ENCODE data around the gene PAFAH2. TPM values are rescaled to one million over a fixed set of nuclear protein-coding genes. Genes with fewer than 3 reads are reported as not detected.

The PAFAH2 gene
- total and polyA plus RNA-seq, 2 of the 13 experiments (the other 11 are each of a cell fraction or from before 2014, with no cell fraction given) = 6.9 to 9.4 TPM

- Histone ChIP-seq H4K20me1 (ENCODE audit: insufficient read depth, low read length) (no peaks in the 10 kb centered on the region), H3K9me3 (ENCODE audit: low read length) (no peaks in the 10 kb centered on the region), H3K36me3 (replicated peaks in 1 of 2; ENCODE audit: control insufficient read depth in 1 of 2, insufficient read depth in 2 of 2, low read length in 2 of 2) (no peaks in the 10 kb centered on the region), H3K4me1 (ENCODE audit: insufficient read depth, low read length) (peaks cover 49% of the 10 kb centered on the region), H3K79me2 (ENCODE audit: insufficient read depth, low read length) (no peaks in the 10 kb centered on the region), H3K27me3 (ENCODE audit: control insufficient read depth in 1 of 2, insufficient read depth in 2 of 2, low read length in 2 of 2) (peaks cover 0 to 3% of the 10 kb centered on the region in 2 experiments; a peak in 1 of 5 replicates), H3K9ac (ENCODE audit: insufficient read depth, low read depth, low read length) (no peak overlapping the region), H3K27ac (ENCODE audit: extremely low read length, insufficient read depth, low read length) (no peak overlapping the region), H3K4me3 (replicated peaks in 1 of 3; ENCODE audit: insufficient read depth in 1 of 3, low read depth in 2 of 3, low read length in 3 of 3) (no peak overlapping the region), H2AFZ (ENCODE audit: low read length) (no peak overlapping the region), H3K4me2 (ENCODE audit: low read depth, low read length) (no peak overlapping the region)
- in situ Hi-C loops (cut with HindIII; ENCODE audit: extremely low pct_ligation_motif_present, low pct_unique_long_range_greater_than_20kb) (no loop called here), intact Hi-C loops (cut with micrococcal nuclease; ENCODE audit: unreplicated experiment) (no loop called here)
- no peak for DNase-seq (ENCODE audit: low spot score)
- POLR2A ChIA-PET = no interaction called here
- no peak for FAIRE-seq
- CTCF ChIA-PET (ENCODE audit: low intra/inter-chr PET ratio, low total read pairs) = no interaction called here
- BruUV-seq (replicated peaks) = no TSS peak
- no peak for ATAC-seq
- TF ChIP-seq PAWR (CRISPR knock-in tag; IDR thresholded peaks at IDR 0.05; ENCODE audit: borderline replicate concordance) (no peak), ZNF549 (CRISPR knock-in tag; IDR thresholded peaks at IDR 0.05) (no peak), ATF7 (IDR thresholded peaks at IDR 0.05) (no peak), ATF7 (CRISPR knock-in tag; IDR thresholded peaks at IDR 0.05) (no peak), ZNF567 (CRISPR knock-in tag; IDR thresholded peaks at IDR 0.05; ENCODE audit: borderline replicate concordance) (no peak), AKNA (CRISPR knock-in tag; IDR thresholded peaks at IDR 0.05; ENCODE audit: borderline replicate concordance) (no peak), NFIC (IDR thresholded peaks at IDR 0.05; ENCODE audit: low read length) (no peak), PATZ1 (CRISPR knock-in tag; IDR thresholded peaks at IDR 0.05) (no peak)
- TF ChIP-seq, protein P1, sequence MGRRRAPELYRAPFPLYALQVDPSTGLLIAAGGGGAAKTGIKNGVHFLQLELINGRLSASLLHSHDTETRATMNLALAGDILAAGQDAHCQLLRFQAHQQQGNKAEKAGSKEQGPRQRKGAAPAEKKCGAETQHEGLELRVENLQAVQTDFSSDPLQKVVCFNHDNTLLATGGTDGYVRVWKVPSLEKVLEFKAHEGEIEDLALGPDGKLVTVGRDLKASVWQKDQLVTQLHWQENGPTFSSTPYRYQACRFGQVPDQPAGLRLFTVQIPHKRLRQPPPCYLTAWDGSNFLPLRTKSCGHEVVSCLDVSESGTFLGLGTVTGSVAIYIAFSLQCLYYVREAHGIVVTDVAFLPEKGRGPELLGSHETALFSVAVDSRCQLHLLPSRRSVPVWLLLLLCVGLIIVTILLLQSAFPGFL (CRISPR knock-in tag; IDR thresholded peaks at IDR 0.05) = no peak
- TF ChIP-seq, protein P2, sequence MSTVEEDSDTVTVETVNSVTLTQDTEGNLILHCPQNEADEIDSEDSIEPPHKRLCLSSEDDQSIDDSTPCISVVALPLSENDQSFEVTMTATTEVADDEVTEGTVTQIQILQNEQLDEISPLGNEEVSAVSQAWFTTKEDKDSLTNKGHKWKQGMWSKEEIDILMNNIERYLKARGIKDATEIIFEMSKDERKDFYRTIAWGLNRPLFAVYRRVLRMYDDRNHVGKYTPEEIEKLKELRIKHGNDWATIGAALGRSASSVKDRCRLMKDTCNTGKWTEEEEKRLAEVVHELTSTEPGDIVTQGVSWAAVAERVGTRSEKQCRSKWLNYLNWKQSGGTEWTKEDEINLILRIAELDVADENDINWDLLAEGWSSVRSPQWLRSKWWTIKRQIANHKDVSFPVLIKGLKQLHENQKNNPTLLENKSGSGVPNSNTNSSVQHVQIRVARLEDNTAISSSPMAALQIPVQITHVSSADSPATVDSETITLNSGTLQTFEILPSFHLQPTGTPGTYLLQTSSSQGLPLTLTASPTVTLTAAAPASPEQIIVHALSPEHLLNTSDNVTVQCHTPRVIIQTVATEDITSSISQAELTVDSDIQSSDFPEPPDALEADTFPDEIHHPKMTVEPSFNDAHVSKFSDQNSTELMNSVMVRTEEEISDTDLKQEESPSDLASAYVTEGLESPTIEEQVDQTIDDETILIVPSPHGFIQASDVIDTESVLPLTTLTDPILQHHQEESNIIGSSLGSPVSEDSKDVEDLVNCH (CRISPR knock-in tag; IDR thresholded peaks at IDR 0.05) = no peak
- TF ChIP-seq, protein P3, sequence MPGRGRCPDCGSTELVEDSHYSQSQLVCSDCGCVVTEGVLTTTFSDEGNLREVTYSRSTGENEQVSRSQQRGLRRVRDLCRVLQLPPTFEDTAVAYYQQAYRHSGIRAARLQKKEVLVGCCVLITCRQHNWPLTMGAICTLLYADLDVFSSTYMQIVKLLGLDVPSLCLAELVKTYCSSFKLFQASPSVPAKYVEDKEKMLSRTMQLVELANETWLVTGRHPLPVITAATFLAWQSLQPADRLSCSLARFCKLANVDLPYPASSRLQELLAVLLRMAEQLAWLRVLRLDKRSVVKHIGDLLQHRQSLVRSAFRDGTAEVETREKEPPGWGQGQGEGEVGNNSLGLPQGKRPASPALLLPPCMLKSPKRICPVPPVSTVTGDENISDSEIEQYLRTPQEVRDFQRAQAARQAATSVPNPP (CRISPR knock-in tag; IDR thresholded peaks at IDR 0.05) = no peak
- TF ChIP-seq, protein P4, sequence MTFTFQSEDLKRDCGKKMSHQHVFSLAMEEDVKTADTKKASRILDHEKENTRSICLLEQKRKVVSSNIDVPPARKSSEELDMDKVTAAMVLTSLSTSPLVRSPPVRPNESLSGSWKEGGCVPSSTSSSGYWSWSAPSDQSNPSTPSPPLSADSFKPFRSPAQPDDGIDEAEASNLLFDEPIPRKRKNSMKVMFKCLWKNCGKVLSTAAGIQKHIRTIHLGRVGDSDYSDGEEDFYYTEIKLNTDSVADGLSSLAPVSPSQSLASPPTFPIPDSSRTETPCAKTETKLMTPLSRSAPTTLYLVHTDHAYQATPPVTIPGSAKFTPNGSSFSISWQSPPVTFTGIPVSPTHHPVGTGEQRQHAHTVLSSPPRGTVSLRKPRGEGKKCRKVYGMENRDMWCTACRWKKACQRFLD (CRISPR knock-in tag; IDR thresholded peaks at IDR 0.05; ENCODE audit: borderline replicate concordance) = no peak
Measured at GRCh38 chr1:25911162-25911561, 86.7 kb downstream of the PAFAH2 start.
